Lower leg skin (tissue), 3 donors: ENCODE measurements around the gene BTC.

Experiments
- CTCF ChIP-seq, 3 donors: fragments of 450-650 bp; IDR thresholded peaks; one replicate each; pipeline ENCODE4 v1.5.1; 2016; ENCODE audit warnings: antibody characterized with exemption in 3 of 3, mild to moderate bottlenecking in 3 of 3, moderate library complexity in 2 of 3
- POLR2A ChIP-seq, 2 donors: fragments of 450-650 bp; IDR thresholded peaks; one replicate each; pipeline ENCODE4 v1.6.1; 2016 to 2017; ENCODE audit warnings: antibody characterized with exemption in 2 of 2, mild to moderate bottlenecking in 1 of 2, moderate library complexity in 1 of 2

GRCh38 chr4:74790652-74791051 is 3.7 kb downstream of the BTC start:
- no peak for TF ChIP-seq CTCF (IDR thresholded peaks at IDR 0.05)
- no peak for TF ChIP-seq POLR2A (IDR thresholded peaks at IDR 0.05)
